Spleen (tissue), 11 donors: ENCODE results near the gene RTTN. TPM values are rescaled to one million over a fixed set of nuclear protein-coding genes. Genes with fewer than 3 reads are reported as not detected.

Experiments
- DNase-seq: peaks from one replicate; pipeline ENCODE4 v3.0.0-alpha.2; 2020
- H3K27ac ChIP-seq, 8 donors: fragments of 200-600 bp; sonication (generic) in 7 of 8; 1 replicate in 4 of 8; 2 replicates in 4 of 8; pipeline versions ENCODE4 v1.5.0 to v1.8.0; 2016 to 2021; ENCODE audit warnings: inconsistent platforms in 4 of 8, mild to moderate bottlenecking in 4 of 8, moderate library complexity in 1 of 8
- H3K27me3 ChIP-seq, 7 donors: fragments of 200-600 bp; sonication (generic) in 6 of 7; replicated peaks in 1 of 7; 1 replicate in 4 of 7; 2 replicates in 3 of 7; pipeline versions ENCODE4 v1.5.0 to v1.8.0; 2016 to 2021; ENCODE audit warnings: inconsistent platforms in 3 of 7, mild to moderate bottlenecking in 1 of 7
- H3K36me3 ChIP-seq, 6 donors: fragments of 200-600 bp; sonication (generic) in 5 of 6; 1 replicate in 4 of 6; 2 replicates in 2 of 6; pipeline versions ENCODE4 v1.5.0 to v1.8.0; 2016 to 2021; ENCODE audit warnings: inconsistent platforms in 2 of 6
- H3K4me1 ChIP-seq, 6 donors: fragments of 200-600 bp; sonication (generic) in 5 of 6; 1 replicate in 3 of 6; 2 replicates in 3 of 6; pipeline versions ENCODE4 v1.5.0 to v1.8.0; 2016 to 2021; ENCODE audit warnings: inconsistent platforms in 3 of 6
- H3K4me3 ChIP-seq, 8 donors: fragments of 200-600 bp; sonication (generic) in 7 of 8; 1 replicate in 4 of 8; 2 replicates in 4 of 8; pipeline versions ENCODE4 v1.5.0 to v1.8.0; 2016 to 2021; ENCODE audit warnings: inconsistent platforms in 4 of 8, mild to moderate bottlenecking in 4 of 8, moderate library complexity in 2 of 8
- H3K9me3 ChIP-seq, 8 donors: fragments of 200-600 bp; sonication (generic) in 7 of 8; 1 replicate in 4 of 8; 2 replicates in 4 of 8; pipeline versions ENCODE4 v1.5.0 to v1.8.0; 2016 to 2021; ENCODE audit warnings: inconsistent platforms in 4 of 8
- CTCF ChIP-seq, 11 experiments: fragments of 200-600 bp in 7 of 11; fragments of 450-650 bp in 4 of 11; sonication (generic) in 4 of 11; IDR thresholded peaks in 8 of 11; conservative IDR thresholded peaks in 3 of 11; 1 replicate in 7 of 11; 2 replicates in 4 of 11; pipeline versions ENCODE4 v1.4.0 to v1.8.0; 2016 to 2021; ENCODE audit warnings: antibody characterized with exemption in 11 of 11, inconsistent platforms in 4 of 11, mild to moderate bottlenecking in 1 of 11
- POLR2A ChIP-seq, 3 donors: fragments of 450-650 bp; IDR thresholded peaks; one replicate each; pipeline ENCODE4 v1.5.1; 2017; ENCODE audit warnings: antibody characterized with exemption in 3 of 3, mild to moderate bottlenecking in 1 of 3
- POLR2AphosphoS5 ChIP-seq, 3 donors: sonication (generic); formaldehyde crosslinking; IDR thresholded peaks; one replicate each; pipeline ENCODE4 v1.5.1; 2017; ENCODE audit warnings: antibody characterized with exemption in 3 of 3
- WGBS, 5 donors: extraction: QIAGEN DNeasy Blood & Tissue Kit in 3 of 5; methylation state at CpG; one replicate each; pipeline versions ENCODE4 v1.1.5 to v1.1.7; 2013 to 2018; 5-methylcytosine and 5-hydroxymethylcytosine counted together
- intact Hi-C: fragments of 100-400 bp; cut with DNase I; formaldehyde crosslinking; loops from one replicate; pipeline ENCODE4 v1.15.0; 2023; ENCODE audit warnings: low total_unique reads
- polyA plus RNA-seq, 3 donors: library from polyadenylated mRNA; stranded (reverse); fragments of 200-250 nt; gene quantifications; one replicate each; pipeline ENCODE4 v1.2.1, GENCODE V29; 2013
- total RNA-seq, 7 donors: library from RNA; depleted of rRNA in 3 of 7; stranded (reverse); fragments of >200 nt in 3 of 7; fragmentation: NEBNext Ultra II Directional in 4 of 7; extraction: Animal tissue kit (Norgen Biotek cat#: 25700) in 4 of 7; gene quantifications; one replicate each; pipeline versions ENCODE4 v1.1.0 to v1.2.1, GENCODE V29; 2016 to 2021
- donor health status: healthy with polysubstance abuse.
- donor health status: DM: no; HTN: no; CAD: no; lungs with moderate emphysema.
- donor health status: DM: no; HTN: no; CAD: no.
- donor health status: Bipolar disorder and iron deficiency.
- donor health status: healthy.
- donor health status: DM: no; HTN: no; CAD: no.
- donor health status: DM: yes; HTN: yes; CAD: no.

RTTN gene
- total and polyA plus RNA-seq, 10 donors = 4.0 to 32.3 (median 23.8) TPM

GRCh38 chr18:70041459-70042050 lies 163.9 kb downstream of the RTTN start:
- Histone ChIP-seq H3K27ac (no peak overlapping the region), H3K4me3 (no peak overlapping the region), H3K4me1 (no peaks in the 10 kb centered on the region), H3K9me3 (no peaks in the 10 kb centered on the region), H3K36me3 (peaks cover 0 to 37% (median 0%) of the 10 kb centered on the region in 6 donors), H3K27me3 (no peaks in the 10 kb centered on the region)
- no peak for DNase-seq
- no peak for TF ChIP-seq CTCF (IDR thresholded peaks at IDR 0.05 in 8 of 11, conservative IDR thresholded peaks at IDR 0.05 in 3 of 11)
- no peak for TF ChIP-seq POLR2AphosphoS5 (IDR thresholded peaks at IDR 0.05)
- no peak for TF ChIP-seq POLR2A (IDR thresholded peaks at IDR 0.05)
- intact Hi-C loops = no loop called here
- WGBS, 5 donors = 92 to 98% (median 93%) methylated on average over 4 of the region's 4 CpGs

GRCh38 chr18:70039186-70039585 lies 166.3 kb downstream of the RTTN start:
- no peak for DNase-seq
- peaks cover 0 to 29% (median 0%) of the 10 kb centered on the region in 6 donors for H3K36me3 ChIP-seq
- no peaks in the 10 kb centered on the region for H3K4me1 ChIP-seq
- WGBS, 5 donors = 90 to 97% (median 93%) methylated on average over 2 of the region's 2 CpGs
- TF ChIP-seq POLR2A (IDR thresholded peaks at IDR 0.05) (no peak), POLR2AphosphoS5 (IDR thresholded peaks at IDR 0.05) (no peak)
- no peak overlapping the region for H3K27ac ChIP-seq
- no peaks in the 10 kb centered on the region for H3K27me3 ChIP-seq
- H3K4me3 ChIP-seq = no peak overlapping the region
- H3K9me3 ChIP-seq = peaks cover 0 to 3% (median 0%) of the 10 kb centered on the region in 8 donors
- intact Hi-C loops = no loop called here

GRCh38 chr18:70037431-70038061 lies 167.9 kb downstream of the RTTN start:
- peaks cover 0 to 24% (median 0%) of the 10 kb centered on the region in 6 donors for H3K36me3 ChIP-seq
- 67 to 85% (median 80%) methylated on average over 6 of the region's 6 CpGs for WGBS, 5 donors
- H3K27me3 ChIP-seq = no peaks in the 10 kb centered on the region
- H3K4me3 ChIP-seq = no peak overlapping the region
- H3K27ac ChIP-seq = no peak overlapping the region
- DNase-seq = no peak
- no peaks in the 10 kb centered on the region for H3K4me1 ChIP-seq
- H3K9me3 ChIP-seq = peaks cover 0 to 3% (median 0%) of the 10 kb centered on the region in 8 donors
- intact Hi-C loops = no loop called here
- no peak for TF ChIP-seq POLR2A (IDR thresholded peaks at IDR 0.05)
- no peak for TF ChIP-seq POLR2AphosphoS5 (IDR thresholded peaks at IDR 0.05)
- TF ChIP-seq CTCF (IDR thresholded peaks at IDR 0.05 in 8 of 11, conservative IDR thresholded peaks at IDR 0.05 in 3 of 11) = no peak

- no peak overlapping the region for H3K4me3 ChIP-seq
- peaks cover 0 to 28% (median 0%) of the 10 kb centered on the region in 6 donors for H3K36me3 ChIP-seq
- TF ChIP-seq CTCF (IDR thresholded peaks at IDR 0.05 in 8 of 11, conservative IDR thresholded peaks at IDR 0.05 in 3 of 11) (no peak), POLR2A (IDR thresholded peaks at IDR 0.05) (no peak), POLR2AphosphoS5 (IDR thresholded peaks at IDR 0.05) (no peak)
- DNase-seq = no peak
- no peaks in the 10 kb centered on the region for H3K4me1 ChIP-seq
- no peaks in the 10 kb centered on the region for H3K27me3 ChIP-seq
- intact Hi-C loops = no loop called here
- WGBS, 5 donors = 76 to 90% (median 89%) methylated on average over 8 of the region's 8 CpGs
- no peak overlapping the region for H3K27ac ChIP-seq
- H3K9me3 ChIP-seq = peaks cover 0 to 3% (median 0%) of the 10 kb centered on the region in 8 donors
Measured at GRCh38 chr18:70036771-70037347, 168.6 kb downstream of the RTTN start.
